ENCODE results near the gene KCNK15. TPM values are rescaled to one million over a fixed set of nuclear protein-coding genes. Genes with fewer than 3 reads are reported as not detected.

The KCNK15 gene
- total and polyA plus RNA-seq, 12 donors, result 0.13 to 0.82 (median 0.38) TPM

- Histone ChIP-seq H3K4me1 (no peaks in the 10 kb centered on the region), H3K4me3 (no peak overlapping the region), H3K36me3 (no peaks in the 10 kb centered on the region), H3K27ac (no peak overlapping the region), H3K27me3 (peaks cover 0 to 59% (median 25%) of the 10 kb centered on the region in 7 donors), H3K9me3 (no peaks in the 10 kb centered on the region)
- no peak for DNase-seq
- 53 to 63% methylated on average over 11 of the region's 11 CpGs for WGBS, 2 donors
- intact Hi-C loops (cut with DNase I), result no loop called here
- no peak for ATAC-seq
- TF ChIP-seq CTCF (IDR thresholded peaks at IDR 0.05), result no peak
Measured at GRCh38 chr20:44770484-44771171, 25.0 kb downstream of the KCNK15 start.

- no peak for DNase-seq
- ATAC-seq, result no peak
- H3K27me3 ChIP-seq, result peaks cover 0 to 59% (median 25%) of the 10 kb centered on the region in 7 donors
- H3K27ac ChIP-seq, result no peak overlapping the region
- no peak for TF ChIP-seq CTCF (IDR thresholded peaks at IDR 0.05)
- H3K4me1 ChIP-seq, result no peaks in the 10 kb centered on the region
- 84 to 85% methylated on average over 8 of the region's 8 CpGs for WGBS, 2 donors
- H3K36me3 ChIP-seq, result no peaks in the 10 kb centered on the region
- intact Hi-C loops (cut with DNase I), result no loop called here
- no peak overlapping the region for H3K4me3 ChIP-seq
- H3K9me3 ChIP-seq, result no peaks in the 10 kb centered on the region
Measured at GRCh38 chr20:44771172-44771535, 25.5 kb downstream of the KCNK15 start.

GRCh38 chr20:44772636-44773035, 27.0 kb downstream of the KCNK15 start:
- intact Hi-C loops (cut with DNase I), result no loop called here
- ATAC-seq, result no peak
- no peaks in the 10 kb centered on the region for H3K9me3 ChIP-seq
- no peak for TF ChIP-seq CTCF (IDR thresholded peaks at IDR 0.05)
- H3K36me3 ChIP-seq, result no peaks in the 10 kb centered on the region
- H3K27me3 ChIP-seq, result peaks cover 0 to 50% (median 19%) of the 10 kb centered on the region in 7 donors
- no peak overlapping the region for H3K27ac ChIP-seq
- no peak overlapping the region for H3K4me3 ChIP-seq
- WGBS, 2 donors, result 57 to 60% methylated on average over 8 of the region's 8 CpGs
- no peaks in the 10 kb centered on the region for H3K4me1 ChIP-seq
- no peak for DNase-seq

- DNase-seq (no peak), ATAC-seq (no peak)
- H3K4me3 ChIP-seq, result no peak overlapping the region
- H3K9me3 ChIP-seq, result no peaks in the 10 kb centered on the region
- 52 to 55% methylated on average over 10 of the region's 10 CpGs for WGBS, 2 donors
- H3K4me1 ChIP-seq, result no peaks in the 10 kb centered on the region
- intact Hi-C loops (cut with DNase I), result no loop called here
- H3K27me3 ChIP-seq, result peaks cover 0 to 45% (median 19%) of the 10 kb centered on the region in 7 donors
- H3K27ac ChIP-seq, result no peak overlapping the region
- no peaks in the 10 kb centered on the region for H3K36me3 ChIP-seq
- TF ChIP-seq CTCF (IDR thresholded peaks at IDR 0.05), result no peak
Measured at GRCh38 chr20:44773070-44773829, 27.6 kb downstream of the KCNK15 start.
